NCI-H1048 (cell line): ENCODE measurements around the gene TPSD1.

Source experiments
- DNase-seq: peaks from one replicate; lab custom pipeline; 2025; lab: John Stamatoyannopoulos, UW

The TPSD1 gene

GRCh38 chr16:1299012-1299867 lies 43.4 kb downstream of the TPSD1 start:
- DNase-seq, result no peak

GRCh38 chr16:1299868-1300203 lies 44.0 kb downstream of the TPSD1 start:
- DNase-seq, result no peak

GRCh38 chr16:1300664-1301476 lies 45.0 kb downstream of the TPSD1 start:
- DNase-seq, result no peak

- no peak for DNase-seq
Measured at GRCh38 chr16:1301562-1301961, 45.7 kb downstream of the TPSD1 start.

- no peak for DNase-seq
Measured at GRCh38 chr16:1305823-1306222, 50.0 kb downstream of the TPSD1 start.

- no peak for DNase-seq
Measured at GRCh38 chr16:1306334-1306733, 50.5 kb downstream of the TPSD1 start.

GRCh38 chr16:1308036-1308976 lies 52.4 kb downstream of the TPSD1 start:
- no peak for DNase-seq
